GM23338 (cell line): Measurements from ENCODE around the gene OSBPL5. TPM values are rescaled to one million over a fixed set of nuclear protein-coding genes. Genes with fewer than 3 reads are reported as not detected.

Source experiments
- ATAC-seq: fragments of 200-7000 bp; cut with Tn5 transposase; 3 replicates; pipeline ENCODE4 v1.9.1; 2020
- DNase-seq: peaks from one replicate; pipeline ENCODE4 v3.0.0-alpha.2; 2015; ENCODE audit warnings: low spot score
- H2AFZ ChIP-seq: fragments of 200-600 bp; sonication (generic); 2 replicates; pipeline ENCODE4 v1.8.0; 2016; ENCODE audit warnings: antibody characterized with exemption, mild to moderate bottlenecking, moderate library complexity
- H3F3A ChIP-seq: fragments of 200-600 bp; sonication (generic); replicated peaks from 2 replicates; pipeline ENCODE4 v1.8.0; 2017; ENCODE audit warnings: antibody characterized with exemption, mixed run types, low read depth
- H3K27ac ChIP-seq: fragments of 200-600 bp; sonication (generic); 2 replicates; pipeline ENCODE4 v1.6.1; 2016; ENCODE audit warnings: low read depth
- H3K27me3 ChIP-seq: fragments of 200-600 bp; sonication (generic); 2 replicates; pipeline ENCODE4 v1.8.0; 2016; ENCODE audit warnings: mild to moderate bottlenecking, mixed run types, moderate library complexity; ENCODE audit not compliant: insufficient read depth
- H3K36me3 ChIP-seq: fragments of 200-600 bp; sonication (generic); 2 replicates; pipeline ENCODE4 v1.8.0; 2016; ENCODE audit warnings: mild to moderate bottlenecking; ENCODE audit not compliant: insufficient read depth
- H3K4me1 ChIP-seq: fragments of 200-600 bp; sonication (generic); 2 replicates; pipeline ENCODE4 v1.8.0; 2016; ENCODE audit warnings: mild to moderate bottlenecking, moderate library complexity; ENCODE audit not compliant: insufficient read depth
- H3K4me2 ChIP-seq: fragments of 200-600 bp; sonication (generic); 2 replicates; pipeline ENCODE4 v1.7.1; 2017; ENCODE audit warnings: mixed run types
- H3K4me3 ChIP-seq: fragments of 200-600 bp; sonication (generic); 2 replicates; pipeline ENCODE4 v1.6.1; 2016; ENCODE audit warnings: mixed run types
- H3K79me2 ChIP-seq: fragments of 200-600 bp; sonication (generic); replicated peaks from 2 replicates; pipeline ENCODE4 v1.8.0; 2017; ENCODE audit warnings: mild to moderate bottlenecking; ENCODE audit not compliant: insufficient read depth
- H3K9me2 ChIP-seq: fragments of 200-600 bp; sonication (generic); 2 replicates; pipeline ENCODE4 v1.8.0; 2017; ENCODE audit not compliant: insufficient read depth
- H4K20me1 ChIP-seq: fragments of 200-600 bp; sonication (generic); replicated peaks from 2 replicates; pipeline ENCODE4 v1.8.0; 2017; ENCODE audit warnings: mild to moderate bottlenecking; ENCODE audit not compliant: insufficient read depth
- H3K27ac Mint-ChIP-seq: 2 replicates; pipeline ENCODE4 v1.8.0; 2020; ENCODE audit warnings: inconsistent platforms, mild to moderate bottlenecking, moderate library complexity, mixed read lengths
- H3K27me3 Mint-ChIP-seq: 3 replicates; pipeline ENCODE4 v1.8.0; 2022; ENCODE audit warnings: low read depth, mild to moderate bottlenecking, moderate library complexity, mixed read lengths, inconsistent platforms; ENCODE audit not compliant: insufficient read depth, poor library complexity
- H3K36me3 Mint-ChIP-seq: 3 replicates; pipeline ENCODE4 v1.8.0; 2021; ENCODE audit warnings: low read depth, mild to moderate bottlenecking, inconsistent platforms, moderate library complexity, mixed read lengths
- H3K4me1 Mint-ChIP-seq: 3 replicates; pipeline ENCODE4 v1.8.0; 2020; ENCODE audit warnings: mild to moderate bottlenecking, inconsistent platforms, mixed read lengths
- H3K4me3 Mint-ChIP-seq: 3 replicates; pipeline ENCODE4 v1.8.0; 2021; ENCODE audit warnings: moderate library complexity, mild to moderate bottlenecking, inconsistent platforms, mixed read lengths
- H3K9me3 Mint-ChIP-seq: 3 replicates; pipeline ENCODE4 v1.8.0; 2020; ENCODE audit warnings: moderate library complexity, mild to moderate bottlenecking, inconsistent platforms, mixed read lengths
- CREB1 ChIP-seq: fragments of 250-450 bp; sonication (Bioruptor Pico); IDR thresholded peaks from 2 replicates; pipeline ENCODE4 v1.5.0; 2020; ENCODE audit warnings: low read depth, mild to moderate bottlenecking, moderate library complexity
- EZH2 ChIP-seq: fragments of 200-600 bp; sonication (generic); IDR thresholded peaks from one replicate; pipeline ENCODE4 v1.8.0; 2017; ENCODE audit warnings: antibody characterized with exemption, mild to moderate bottlenecking, low read depth; ENCODE audit not compliant: unreplicated experiment
- JUNB ChIP-seq: IDR thresholded peaks from one replicate; pipeline ENCODE4 v1.6.1; 2016; ENCODE audit warnings: antibody characterized with exemption; ENCODE audit not compliant: unreplicated experiment
- NANOG ChIP-seq: IDR thresholded peaks from 2 replicates; pipeline ENCODE4 v1.6.1; 2016; ENCODE audit warnings: antibody characterized with exemption, borderline replicate concordance
- POLR2AphosphoS5 ChIP-seq: IDR thresholded peaks from 2 replicates; pipeline ENCODE4 v1.6.1; 2016; ENCODE audit warnings: antibody characterized with exemption, low read depth
- REST ChIP-seq: IDR thresholded peaks from one replicate; pipeline ENCODE4 v1.6.1; 2018; ENCODE audit warnings: antibody characterized with exemption; ENCODE audit not compliant: unreplicated experiment
- STAT1 ChIP-seq: IDR thresholded peaks from one replicate; pipeline ENCODE4 v1.6.1; 2016; ENCODE audit warnings: antibody characterized with exemption; ENCODE audit not compliant: unreplicated experiment
- ZNF114 ChIP-seq: fragments of 250-450 bp; sonication (Bioruptor Pico); IDR thresholded peaks from 2 replicates; pipeline ENCODE4 v1.5.0; 2020; ENCODE audit warnings: mild to moderate bottlenecking, moderate library complexity
- ZNF331 ChIP-seq: fragments of 250-450 bp; sonication (Bioruptor Pico); IDR thresholded peaks from 2 replicates; pipeline ENCODE4 v1.5.0; 2020; ENCODE audit warnings: low read depth, mild to moderate bottlenecking, moderate library complexity
- ZNF462 ChIP-seq: fragments of 250-450 bp; sonication (Bioruptor Pico); IDR thresholded peaks from 2 replicates; pipeline ENCODE4 v1.5.0; 2020; ENCODE audit warnings: mild to moderate bottlenecking, moderate library complexity
- polyA plus RNA-seq: library from polyadenylated mRNA; unstranded; fragments of >200 nt; fragmentation: Nextera tagmentation; extraction: Ambion mirVana; gene quantifications from 2 replicates; pipeline ENCODE4 v1.2.1, GENCODE V29; 2016
- total RNA-seq: library from RNA; depleted of rRNA; stranded (reverse); fragments of >200 nt; shearing (Covaris generic); gene quantifications from 2 replicates; pipeline ENCODE4 v1.2.3, GENCODE V29; 2014
- TF ChIP-seq, protein P1 (sequence below), 2 experiments: fragments of 200-600 bp in 1 of 2; sonication (generic) in 1 of 2; conservative IDR thresholded peaks; 2 replicates each; pipeline versions ENCODE4 v1.5.1 to v1.6.1; 2016 to 2017; ENCODE audit warnings: antibody characterized with exemption in 2 of 2, low read depth in 2 of 2, mild to moderate bottlenecking in 2 of 2, moderate library complexity in 1 of 2
- TF ChIP-seq, protein P2 (sequence below): IDR thresholded peaks from 2 replicates; pipeline ENCODE4 v1.6.1; 2016; ENCODE audit warnings: antibody characterized with exemption

OSBPL5 gene
- total and polyA plus RNA-seq, 2 experiments from 2014 or later: 2.7 to 12.0 TPM

- Histone ChIP-seq H3K4me1 (no peaks in the 10 kb centered on the region), H3K4me3 (no peak overlapping the region), H4K20me1 (no peaks in the 10 kb centered on the region), H2AFZ (no peak overlapping the region; the same call in 1 of the 2 replicates), H3K36me3 (no peaks in the 10 kb centered on the region), H3K27me3 (no peaks in the 10 kb centered on the region), H3K79me2 (no peaks in the 10 kb centered on the region), H3F3A (no peaks in the 10 kb centered on the region), H3K9me2 (no peaks in the 10 kb centered on the region), H3K27ac (no peak overlapping the region), H3K4me2 (no peak overlapping the region)
- TF ChIP-seq POLR2AphosphoS5: no peak
- TF ChIP-seq, protein P1, sequence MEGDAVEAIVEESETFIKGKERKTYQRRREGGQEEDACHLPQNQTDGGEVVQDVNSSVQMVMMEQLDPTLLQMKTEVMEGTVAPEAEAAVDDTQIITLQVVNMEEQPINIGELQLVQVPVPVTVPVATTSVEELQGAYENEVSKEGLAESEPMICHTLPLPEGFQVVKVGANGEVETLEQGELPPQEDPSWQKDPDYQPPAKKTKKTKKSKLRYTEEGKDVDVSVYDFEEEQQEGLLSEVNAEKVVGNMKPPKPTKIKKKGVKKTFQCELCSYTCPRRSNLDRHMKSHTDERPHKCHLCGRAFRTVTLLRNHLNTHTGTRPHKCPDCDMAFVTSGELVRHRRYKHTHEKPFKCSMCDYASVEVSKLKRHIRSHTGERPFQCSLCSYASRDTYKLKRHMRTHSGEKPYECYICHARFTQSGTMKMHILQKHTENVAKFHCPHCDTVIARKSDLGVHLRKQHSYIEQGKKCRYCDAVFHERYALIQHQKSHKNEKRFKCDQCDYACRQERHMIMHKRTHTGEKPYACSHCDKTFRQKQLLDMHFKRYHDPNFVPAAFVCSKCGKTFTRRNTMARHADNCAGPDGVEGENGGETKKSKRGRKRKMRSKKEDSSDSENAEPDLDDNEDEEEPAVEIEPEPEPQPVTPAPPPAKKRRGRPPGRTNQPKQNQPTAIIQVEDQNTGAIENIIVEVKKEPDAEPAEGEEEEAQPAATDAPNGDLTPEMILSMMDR (conservative IDR thresholded peaks at IDR 0.05; ENCODE audit: low read depth in 2 of 2): no peak
- no peak for TF ChIP-seq NANOG
- TF ChIP-seq JUNB: no peak
- TF ChIP-seq ZNF331 (CRISPR knock-in tag): no peak
- TF ChIP-seq ZNF462 (CRISPR knock-in tag): no peak
- TF ChIP-seq CREB1: no peak
- TF ChIP-seq EZH2: no peak
- no peak for TF ChIP-seq STAT1
- TF ChIP-seq ZNF114: no peak
- TF ChIP-seq REST: no peak
- TF ChIP-seq, protein P2, sequence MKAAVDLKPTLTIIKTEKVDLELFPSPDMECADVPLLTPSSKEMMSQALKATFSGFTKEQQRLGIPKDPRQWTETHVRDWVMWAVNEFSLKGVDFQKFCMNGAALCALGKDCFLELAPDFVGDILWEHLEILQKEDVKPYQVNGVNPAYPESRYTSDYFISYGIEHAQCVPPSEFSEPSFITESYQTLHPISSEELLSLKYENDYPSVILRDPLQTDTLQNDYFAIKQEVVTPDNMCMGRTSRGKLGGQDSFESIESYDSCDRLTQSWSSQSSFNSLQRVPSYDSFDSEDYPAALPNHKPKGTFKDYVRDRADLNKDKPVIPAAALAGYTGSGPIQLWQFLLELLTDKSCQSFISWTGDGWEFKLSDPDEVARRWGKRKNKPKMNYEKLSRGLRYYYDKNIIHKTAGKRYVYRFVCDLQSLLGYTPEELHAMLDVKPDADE: no peak
- Mint-ChIP-seq H3K9me3 (no peaks in the 10 kb centered on the region), H3K4me3 (no peak overlapping the region), H3K4me1 (no peaks in the 10 kb centered on the region; the same call in 2 of the 3 replicates), H3K27ac (no peak overlapping the region), H3K36me3 (no peaks in the 10 kb centered on the region), H3K27me3 (peaks cover 2% of the 10 kb centered on the region)
- no peak for ATAC-seq
- no peak for DNase-seq
Measured at GRCh38 chr11:3077846-3078440, 87.2 kb downstream of the OSBPL5 start.
